LNCaP clone FGC (cell line): ENCODE results near the gene PLK2.

Experiments
- DNase-seq: peaks from one replicate; pipeline ENCODE4 v3.0.0-alpha.2; 2011; ENCODE audit warnings: low read depth
- H3K4me3 ChIP-seq: 2 replicates; pipeline ENCODE4 v1.5.1; 2011; ENCODE audit warnings: mild to moderate bottlenecking, low read depth, low read length, control low read depth
- TF ChIP-seq, protein P1 (sequence below): IDR thresholded peaks from 2 replicates; pipeline ENCODE4 v1.5.1; 2012; ENCODE audit warnings: mild to moderate bottlenecking; ENCODE audit not compliant: control insufficient read depth, insufficient read depth; ENCODE audit errors: extremely low read depth

The PLK2 gene

DNA sequence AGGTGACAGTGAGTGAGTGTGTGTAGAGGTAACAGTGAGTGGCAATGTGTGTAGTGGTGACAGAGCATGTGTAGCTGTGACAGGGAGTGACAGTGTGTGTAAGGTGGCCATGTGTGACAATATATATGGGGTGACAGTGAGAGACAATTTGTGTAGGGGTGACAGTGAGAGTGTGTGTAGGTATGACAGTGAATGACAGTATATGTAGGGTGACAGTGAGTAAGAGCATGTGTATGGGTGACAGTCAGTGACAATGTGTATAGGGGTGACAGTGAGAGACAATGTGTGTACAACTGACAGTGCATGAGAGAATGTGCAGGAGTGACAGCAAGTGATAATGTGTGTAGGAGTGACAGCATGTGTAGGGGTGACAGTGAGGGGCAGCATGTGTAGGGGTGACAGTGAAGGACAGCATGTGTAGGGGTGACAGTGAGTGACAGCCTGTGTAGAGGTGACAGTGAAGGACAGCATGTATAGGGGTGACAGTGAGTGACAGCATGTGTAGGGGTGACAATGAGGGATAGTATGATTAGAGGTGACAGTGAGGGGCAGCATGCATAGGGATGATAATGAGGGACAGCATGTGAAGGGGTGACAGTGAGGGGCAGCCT lies 21.3 kb upstream of the PLK2 start:
- TF ChIP-seq, protein P1, sequence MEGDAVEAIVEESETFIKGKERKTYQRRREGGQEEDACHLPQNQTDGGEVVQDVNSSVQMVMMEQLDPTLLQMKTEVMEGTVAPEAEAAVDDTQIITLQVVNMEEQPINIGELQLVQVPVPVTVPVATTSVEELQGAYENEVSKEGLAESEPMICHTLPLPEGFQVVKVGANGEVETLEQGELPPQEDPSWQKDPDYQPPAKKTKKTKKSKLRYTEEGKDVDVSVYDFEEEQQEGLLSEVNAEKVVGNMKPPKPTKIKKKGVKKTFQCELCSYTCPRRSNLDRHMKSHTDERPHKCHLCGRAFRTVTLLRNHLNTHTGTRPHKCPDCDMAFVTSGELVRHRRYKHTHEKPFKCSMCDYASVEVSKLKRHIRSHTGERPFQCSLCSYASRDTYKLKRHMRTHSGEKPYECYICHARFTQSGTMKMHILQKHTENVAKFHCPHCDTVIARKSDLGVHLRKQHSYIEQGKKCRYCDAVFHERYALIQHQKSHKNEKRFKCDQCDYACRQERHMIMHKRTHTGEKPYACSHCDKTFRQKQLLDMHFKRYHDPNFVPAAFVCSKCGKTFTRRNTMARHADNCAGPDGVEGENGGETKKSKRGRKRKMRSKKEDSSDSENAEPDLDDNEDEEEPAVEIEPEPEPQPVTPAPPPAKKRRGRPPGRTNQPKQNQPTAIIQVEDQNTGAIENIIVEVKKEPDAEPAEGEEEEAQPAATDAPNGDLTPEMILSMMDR = no peak
- H3K4me3 ChIP-seq = no peak overlapping the region
- DNase-seq = no peak

DNA sequence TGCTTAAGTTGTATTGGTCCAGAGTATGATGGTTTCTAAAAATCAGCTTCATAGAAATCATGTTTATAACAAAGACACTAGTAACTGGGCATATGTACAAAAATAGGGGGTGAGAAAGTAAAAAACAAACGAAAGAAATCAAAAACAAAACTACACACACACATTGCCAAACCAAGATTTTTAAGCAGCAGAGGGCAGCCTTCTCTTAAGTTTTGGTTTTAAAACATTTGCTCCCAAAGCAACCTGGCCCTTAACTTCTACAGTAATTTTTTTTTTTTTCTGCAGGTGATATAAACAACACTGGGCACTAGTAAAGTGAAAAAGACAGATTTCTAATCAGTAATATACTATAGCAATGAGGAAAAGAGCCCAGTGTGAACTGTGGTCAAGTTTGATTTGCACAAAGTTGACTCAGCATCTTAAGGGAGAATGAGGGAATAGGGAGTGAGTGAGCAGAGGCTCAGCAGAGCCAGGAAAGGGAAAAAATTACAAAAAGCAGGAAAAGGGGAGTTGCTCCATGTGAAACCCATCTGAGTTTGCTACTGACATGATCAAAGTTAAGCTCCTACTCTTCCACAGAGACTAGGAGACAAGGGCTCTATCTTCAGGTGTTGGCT lies 18.0 kb upstream of the PLK2 start:
- no peak overlapping the region for H3K4me3 ChIP-seq
- TF ChIP-seq, protein P1 = peak; percentile 45
- DNase-seq = no peak

DNA sequence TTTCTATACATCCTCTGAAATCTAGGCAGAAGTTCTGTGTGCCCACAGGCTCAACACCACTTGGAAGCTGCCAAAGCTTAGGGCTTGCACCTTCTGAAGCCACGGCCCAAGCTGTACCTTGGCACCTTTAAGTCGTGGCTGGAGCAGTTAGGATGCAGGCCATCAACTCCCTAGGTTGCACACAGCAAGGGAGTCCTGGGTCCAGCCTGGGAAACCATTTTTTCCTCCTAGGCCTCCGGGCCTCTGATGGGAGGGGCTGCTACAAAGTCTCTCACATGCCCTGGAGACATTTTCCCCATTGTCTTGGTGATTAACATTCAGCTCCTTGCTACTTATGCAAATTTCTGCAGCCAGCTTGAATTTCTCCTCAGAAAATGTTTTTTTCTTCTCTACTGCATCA lies 15.5 kb upstream of the PLK2 start:
- DNase-seq = no peak
- no peak overlapping the region for H3K4me3 ChIP-seq
- TF ChIP-seq, protein P1 = no peak

DNA sequence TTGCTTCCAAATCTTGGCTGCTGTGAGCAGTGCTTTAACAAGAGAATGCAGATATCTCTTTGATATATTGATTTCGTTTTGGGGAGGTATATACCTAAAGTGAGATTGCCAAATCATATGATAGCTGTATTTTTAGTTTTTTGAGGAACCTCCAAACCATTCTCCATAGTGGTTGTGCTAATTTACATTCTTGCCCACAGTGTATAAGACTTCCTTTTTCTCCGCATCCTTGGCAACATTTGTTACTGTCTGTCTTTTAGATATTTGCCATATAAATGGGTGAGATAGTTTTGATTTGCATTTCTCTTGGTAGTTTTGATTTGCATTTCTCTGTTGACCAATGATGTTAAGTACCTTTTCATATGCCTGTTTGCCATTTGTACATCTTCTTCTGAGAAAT lies 10.0 kb upstream of the PLK2 start:
- no peak for DNase-seq
- H3K4me3 ChIP-seq = no peak overlapping the region
- TF ChIP-seq, protein P1 = no peak

DNA sequence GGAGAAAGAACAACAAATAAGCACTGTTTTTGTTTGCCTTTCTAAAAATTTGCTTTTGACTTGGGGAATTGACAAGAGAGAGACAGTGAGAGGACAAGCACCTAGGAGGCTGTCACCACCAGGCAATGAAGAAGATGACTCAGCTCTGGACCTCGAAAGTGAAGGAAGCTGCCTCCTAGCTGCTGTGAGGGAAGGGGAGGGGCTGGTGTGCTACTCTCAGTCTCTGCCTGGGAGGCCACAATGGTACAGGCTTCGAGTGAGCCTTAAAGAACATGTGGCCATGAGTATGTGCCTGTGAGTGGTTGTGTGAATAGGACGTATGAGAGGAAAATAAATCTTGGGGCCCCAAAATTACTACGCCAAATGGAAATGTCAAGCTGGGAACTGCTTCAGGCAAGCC lies 7.1 kb upstream of the PLK2 start:
- no peak overlapping the region for H3K4me3 ChIP-seq
- no peak for DNase-seq
- TF ChIP-seq, protein P1 = no peak

DNA sequence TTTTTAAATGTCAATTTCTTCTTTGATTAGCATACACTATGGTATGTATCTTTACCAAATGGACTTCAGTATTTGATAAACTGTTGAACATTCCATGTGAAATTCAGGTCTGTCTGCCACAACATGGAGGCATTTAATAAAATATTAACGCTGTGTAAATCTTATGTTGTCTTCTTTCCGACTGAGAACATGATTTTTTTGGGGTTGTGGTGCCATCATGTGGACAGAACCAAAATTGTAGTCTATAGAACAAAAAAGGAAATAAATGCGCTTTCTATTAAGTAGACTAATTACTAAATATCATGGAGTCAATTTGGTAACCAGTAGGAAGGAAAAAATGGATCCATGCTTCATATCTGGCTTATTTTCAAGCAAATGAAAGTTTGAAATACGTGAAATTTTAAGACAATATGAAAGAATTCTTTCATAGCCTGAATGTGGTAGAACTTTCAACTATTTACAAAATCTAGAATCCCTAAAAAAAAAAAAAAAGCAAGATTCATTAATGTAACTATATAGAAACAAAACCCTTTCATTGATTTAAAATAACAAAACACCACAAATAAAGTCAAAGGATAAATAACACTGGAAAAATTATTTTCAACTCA lies 2.8 kb upstream of the PLK2 start:
- no peak overlapping the region for H3K4me3 ChIP-seq
- TF ChIP-seq, protein P1 = peak; percentile 74
- peak; percentile 63 for DNase-seq

DNA sequence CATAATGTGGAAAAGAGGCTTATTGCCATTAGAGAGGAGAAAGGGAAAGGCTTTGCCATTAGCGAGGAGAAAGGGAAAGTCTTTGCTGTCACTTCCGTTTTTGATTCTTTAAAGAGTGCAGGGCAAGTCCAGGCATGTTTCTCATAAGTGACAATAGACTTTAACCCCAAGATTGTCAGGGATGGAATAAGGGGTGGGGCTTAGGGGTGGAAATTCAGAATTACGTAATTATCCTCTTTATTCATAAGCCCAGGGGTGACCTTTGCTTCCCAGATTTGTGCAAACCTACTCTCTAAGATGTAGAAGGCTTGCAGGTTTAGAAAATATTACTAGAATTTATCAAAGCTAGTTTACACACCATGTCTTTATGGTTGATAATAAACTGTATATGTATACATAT lies 2.3 kb upstream of the PLK2 start:
- H3K4me3 ChIP-seq = no peak overlapping the region
- TF ChIP-seq, protein P1 = no peak
- no peak for DNase-seq
